Activated T-helper 2 cell treated with anti-CD3 and anti-CD28 coated beads, Interferon-gamma antibody, Interleukin-2, Interleukin-4, amounts not matched to agents 10 μg/mL and 5 μg/mL and 100 μg/mL, durations not matched to agents 14 hours and 24 hours and 36 hours (primary cell): Measurements from ENCODE around the gene PSEN1. TPM values are rescaled to one million over a fixed set of nuclear protein-coding genes. Genes with fewer than 3 reads are reported as not detected.
"Not testable (repeated sequence)": the region's sequence is repeated elsewhere in the genome, so short reads cannot be mapped to it uniquely, and the experiment has no call there.

Source experiments
- DNase-seq: peaks from one replicate; pipeline ENCODE4 v3.0.0; 2021; ENCODE audit warnings: low spot score
- H3K27ac Mint-ChIP-seq: one replicate; pipeline ENCODE4 v1.8.0; 2021; ENCODE audit warnings: mixed read lengths
- H3K27me3 Mint-ChIP-seq: one replicate; pipeline ENCODE4 v1.8.0; 2021; ENCODE audit warnings: low read depth, mixed read lengths
- H3K36me3 Mint-ChIP-seq: one replicate; pipeline ENCODE4 v1.8.0; 2021; ENCODE audit warnings: low read depth, mixed read lengths
- H3K4me1 Mint-ChIP-seq: one replicate; pipeline ENCODE4 v1.8.0; 2021; ENCODE audit warnings: low read depth, mixed read lengths
- H3K4me3 Mint-ChIP-seq: one replicate; pipeline ENCODE4 v1.8.0; 2021; ENCODE audit warnings: low read depth, mild to moderate bottlenecking, moderate library complexity, mixed read lengths
- H3K9me3 Mint-ChIP-seq: one replicate; pipeline ENCODE4 v1.8.0; 2021; ENCODE audit warnings: mixed read lengths
- intact Hi-C: fragments of 100-400 bp; cut with micrococcal nuclease; formaldehyde crosslinking; loops from one replicate; pipeline ENCODE4 v1.15.1; 2023
- total RNA-seq: library from RNA; stranded (reverse); gene quantifications from 2 replicates; pipeline ENCODE4 v1.2.3, GENCODE V29; 2022

Gene PSEN1
- total RNA-seq, 1 donor from 2014 or later: 36.5 TPM

DNA sequence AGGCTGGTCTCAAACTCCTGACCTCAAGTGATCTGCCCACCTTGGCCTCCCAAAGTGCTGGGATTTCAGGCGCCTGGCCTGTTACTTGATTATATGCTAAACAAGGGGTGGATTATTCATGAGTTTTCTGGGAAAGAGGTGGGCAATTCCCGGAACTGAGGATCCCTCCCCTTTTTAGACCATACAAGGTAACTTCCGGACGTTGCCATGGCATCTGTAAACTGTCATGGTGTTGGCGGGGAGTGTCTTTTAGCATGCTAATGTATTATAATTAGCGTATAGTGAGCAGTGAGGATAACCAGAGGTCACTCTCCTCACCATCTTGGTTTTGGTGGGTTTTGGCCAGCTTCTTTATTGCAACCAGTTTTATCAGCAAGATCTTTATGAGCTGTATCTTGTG lies 33.5 kb downstream of the PSEN1 start:
- H3K36me3 Mint-ChIP-seq: peaks cover 49% of the 10 kb centered on the region
- H3K4me1 Mint-ChIP-seq, H3K9me3 Mint-ChIP-seq, H3K4me3 Mint-ChIP-seq, DNase-seq, H3K27me3 Mint-ChIP-seq, H3K27ac Mint-ChIP-seq, intact Hi-C loops: not testable (repeated sequence)

DNA sequence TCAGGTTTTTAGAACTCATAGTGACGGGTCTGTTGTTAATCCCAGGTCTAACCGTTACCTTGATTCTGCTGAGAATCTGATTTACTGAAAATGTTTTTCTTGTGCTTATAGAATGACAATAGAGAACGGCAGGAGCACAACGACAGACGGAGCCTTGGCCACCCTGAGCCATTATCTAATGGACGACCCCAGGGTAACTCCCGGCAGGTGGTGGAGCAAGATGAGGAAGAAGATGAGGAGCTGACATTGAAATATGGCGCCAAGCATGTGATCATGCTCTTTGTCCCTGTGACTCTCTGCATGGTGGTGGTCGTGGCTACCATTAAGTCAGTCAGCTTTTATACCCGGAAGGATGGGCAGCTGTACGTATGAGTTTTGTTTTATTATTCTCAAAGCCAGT lies 34.4 kb downstream of the PSEN1 start:
- Mint-ChIP-seq H3K4me1 (peaks cover 3% of the 10 kb centered on the region), H3K4me3 (no peak overlapping the region), H3K36me3 (peaks cover 50% of the 10 kb centered on the region), H3K27me3 (no peaks in the 10 kb centered on the region), H3K9me3 (no peaks in the 10 kb centered on the region), H3K27ac (no peak overlapping the region)
- no peak for DNase-seq
- intact Hi-C loops: no loop called here

DNA sequence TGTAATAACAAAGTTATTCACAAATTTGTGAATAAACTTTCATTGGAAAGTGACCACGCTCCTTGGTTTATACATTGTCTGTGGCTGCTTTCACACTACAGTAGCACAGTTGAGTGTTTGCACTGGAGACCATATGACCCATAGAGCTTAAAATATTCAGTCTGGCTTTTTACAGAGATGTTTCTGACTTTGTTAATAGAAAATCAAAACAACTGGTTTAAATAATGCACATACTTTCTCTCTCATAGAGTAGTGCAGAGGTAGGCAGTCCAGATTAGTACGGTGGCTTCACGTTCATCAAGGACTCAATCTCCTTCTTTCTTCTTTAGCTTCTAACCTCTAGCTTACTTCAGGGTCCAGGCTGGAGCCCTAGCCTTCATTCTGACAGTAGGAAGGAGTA lies 36.2 kb downstream of the PSEN1 start:
- Mint-ChIP-seq H3K9me3 (no peaks in the 10 kb centered on the region), H3K36me3 (peaks cover 65% of the 10 kb centered on the region), H3K4me1 (peaks cover 3% of the 10 kb centered on the region), H3K4me3 (no peak overlapping the region), H3K27ac (no peak overlapping the region), H3K27me3 (no peaks in the 10 kb centered on the region)
- no peak for DNase-seq
- intact Hi-C loops: no loop called here

DNA sequence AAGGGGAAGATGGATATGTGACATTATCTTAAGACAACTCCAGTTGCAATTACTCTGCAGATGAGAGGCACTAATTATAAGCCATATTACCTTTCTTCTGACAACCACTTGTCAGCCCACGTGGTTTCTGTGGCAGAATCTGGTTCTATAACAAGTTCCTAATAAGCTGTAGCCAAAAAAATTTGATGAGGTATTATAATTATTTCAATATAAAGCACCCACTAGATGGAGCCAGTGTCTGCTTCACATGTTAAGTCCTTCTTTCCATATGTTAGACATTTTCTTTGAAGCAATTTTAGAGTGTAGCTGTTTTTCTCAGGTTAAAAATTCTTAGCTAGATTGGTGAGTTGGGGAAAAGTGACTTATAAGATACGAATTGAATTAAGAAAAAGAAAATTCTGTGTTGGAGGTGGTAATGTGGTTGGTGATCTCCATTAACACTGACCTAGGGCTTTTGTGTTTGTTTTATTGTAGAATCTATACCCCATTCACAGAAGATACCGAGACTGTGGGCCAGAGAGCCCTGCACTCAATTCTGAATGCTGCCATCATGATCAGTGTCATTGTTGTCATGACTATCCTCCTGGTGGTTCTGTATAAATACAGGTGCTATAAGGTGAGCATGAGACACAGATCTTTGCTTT lies 36.9 kb downstream of the PSEN1 start:
- Mint-ChIP-seq H3K36me3 (peaks cover 67% of the 10 kb centered on the region), H3K4me3 (no peak overlapping the region), H3K4me1 (peaks cover 3% of the 10 kb centered on the region), H3K27ac (no peak overlapping the region), H3K27me3 (no peaks in the 10 kb centered on the region), H3K9me3 (no peaks in the 10 kb centered on the region)
- intact Hi-C loops: loop anchor here (1.0 kb wide), 1 partner anchor 299 kb away; no protein-coding TSS in a partner anchor
- DNase-seq: no peak

DNA sequence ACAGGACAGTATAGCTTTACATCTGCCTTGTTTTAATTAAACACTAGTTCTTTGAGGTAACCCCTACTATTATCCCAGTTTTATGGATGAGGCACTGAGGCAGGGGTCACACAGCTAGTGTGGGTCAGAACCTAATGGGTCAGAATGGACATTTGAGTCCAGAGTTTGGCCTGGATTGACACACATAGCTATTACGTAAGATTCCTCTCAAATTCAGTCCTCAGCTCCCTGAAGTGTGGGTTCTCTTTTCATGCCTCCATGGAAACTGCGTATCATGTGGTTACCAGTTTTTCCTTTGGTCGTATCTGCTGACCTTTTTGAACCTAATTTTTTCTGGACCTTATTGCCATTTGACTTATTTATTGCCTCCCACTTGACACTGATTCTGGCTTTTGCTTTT lies 40.4 kb downstream of the PSEN1 start:
- H3K4me3 Mint-ChIP-seq: no peak overlapping the region
- H3K27me3 Mint-ChIP-seq: no peaks in the 10 kb centered on the region
- intact Hi-C loops: no loop called here
- no peak for DNase-seq
- H3K4me1 Mint-ChIP-seq: peaks cover 5% of the 10 kb centered on the region
- no peaks in the 10 kb centered on the region for H3K9me3 Mint-ChIP-seq
- no peak overlapping the region for H3K27ac Mint-ChIP-seq
- peaks cover 50% of the 10 kb centered on the region for H3K36me3 Mint-ChIP-seq

DNA sequence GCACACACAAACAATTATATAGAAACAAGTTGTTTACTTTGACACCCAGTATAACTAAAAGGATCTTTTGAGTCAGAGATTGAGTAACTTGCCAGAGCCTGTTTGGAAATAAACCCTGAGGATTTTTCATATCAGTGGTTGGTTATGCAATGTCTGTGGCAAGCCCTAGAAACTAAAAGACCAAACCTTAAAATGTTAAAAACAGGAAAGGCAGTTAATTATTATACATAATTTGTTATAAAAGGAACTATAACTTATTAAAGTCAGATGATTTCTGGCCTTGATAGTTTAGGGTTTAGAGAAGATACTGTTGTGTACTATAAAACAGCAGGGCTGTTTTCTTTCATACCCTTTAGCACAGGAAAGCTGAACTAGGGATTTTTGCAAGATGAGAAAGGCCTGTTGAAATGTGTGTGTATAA lies 44.1 kb downstream of the PSEN1 start:
- H3K27ac Mint-ChIP-seq: no peak overlapping the region
- intact Hi-C loops: no loop called here
- no peaks in the 10 kb centered on the region for H3K9me3 Mint-ChIP-seq
- no peaks in the 10 kb centered on the region for H3K27me3 Mint-ChIP-seq
- peaks cover 27% of the 10 kb centered on the region for H3K36me3 Mint-ChIP-seq
- no peak overlapping the region for H3K4me3 Mint-ChIP-seq
- DNase-seq: no peak
- peaks cover 3% of the 10 kb centered on the region for H3K4me1 Mint-ChIP-seq

DNA sequence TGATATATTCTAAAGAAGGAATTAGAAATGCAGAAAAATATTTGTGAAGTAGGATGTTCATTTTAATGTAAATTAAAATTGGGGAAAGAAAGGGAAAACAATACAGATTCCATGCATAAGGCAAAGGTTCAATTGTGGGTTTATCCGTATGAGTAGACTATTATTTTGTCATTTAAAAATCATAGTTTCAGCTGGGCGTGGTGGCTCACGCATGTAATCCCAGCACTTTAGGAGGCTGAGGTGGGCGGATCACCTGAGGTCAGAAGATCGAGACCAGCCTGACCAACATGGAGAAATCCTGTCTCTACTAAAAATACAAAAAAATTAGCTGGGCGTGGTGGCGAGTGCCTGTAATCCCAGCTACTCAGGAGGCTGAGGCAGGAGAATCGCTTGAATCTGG lies 44.7 kb downstream of the PSEN1 start:
- not testable (repeated sequence) for H3K9me3 Mint-ChIP-seq, H3K4me1 Mint-ChIP-seq

DNA sequence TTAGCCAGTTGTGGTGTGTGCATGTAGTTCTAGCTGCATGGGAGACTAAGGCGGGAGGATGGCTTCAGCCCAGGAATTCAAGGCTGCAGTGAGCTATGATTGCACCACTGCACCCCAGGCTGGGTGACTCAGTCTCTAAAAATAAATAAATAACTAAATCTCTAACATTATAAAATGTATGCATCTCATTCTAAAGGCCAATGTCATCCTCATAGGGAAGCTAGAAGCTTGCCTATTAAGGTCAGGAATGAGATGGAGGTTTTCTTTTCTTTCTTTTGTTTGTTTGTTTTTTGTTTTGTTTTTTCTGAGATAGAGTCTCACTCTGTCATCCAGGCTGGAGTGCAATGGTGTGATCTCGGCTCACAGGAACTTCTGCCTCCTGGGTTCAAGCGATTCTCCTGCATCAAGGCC lies 52.2 kb downstream of the PSEN1 start:
- Mint-ChIP-seq H3K9me3 (no peaks in the 10 kb centered on the region), H3K27ac (no peak overlapping the region), H3K36me3 (peaks cover 37% of the 10 kb centered on the region), H3K4me3 (no peak overlapping the region), H3K4me1 (no peaks in the 10 kb centered on the region), H3K27me3 (no peaks in the 10 kb centered on the region)
- intact Hi-C loops: no loop called here
- DNase-seq: no peak

More for the DNA sequence above, 44.7 kb downstream of the PSEN1 start:
- H3K4me3 Mint-ChIP-seq, H3K27ac Mint-ChIP-seq, intact Hi-C loops, H3K27me3 Mint-ChIP-seq, DNase-seq: not testable (repeated sequence)
- peaks cover 22% of the 10 kb centered on the region for H3K36me3 Mint-ChIP-seq

DNA sequence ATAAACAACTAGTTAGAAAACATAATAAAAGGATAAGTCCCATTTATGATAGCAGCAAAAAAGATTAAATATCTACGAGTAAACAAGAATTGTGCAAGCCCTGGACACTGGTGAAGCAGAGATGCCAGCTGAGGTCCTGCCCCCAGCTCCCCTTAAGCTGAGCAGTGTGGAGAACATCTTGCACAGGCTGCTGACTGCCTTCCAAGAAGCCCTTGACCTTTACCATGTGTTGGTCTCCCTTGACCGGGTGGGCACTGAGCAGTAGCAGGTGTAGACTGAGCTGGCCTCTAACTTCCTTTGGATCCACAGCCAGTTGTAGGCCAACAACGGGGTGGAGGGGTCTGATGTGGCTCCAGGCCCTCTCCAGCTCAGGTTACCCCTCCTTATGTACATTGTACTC lies 53.3 kb downstream of the PSEN1 start:
- H3K36me3 Mint-ChIP-seq: peaks cover 49% of the 10 kb centered on the region
- H3K4me1 Mint-ChIP-seq: no peaks in the 10 kb centered on the region
- intact Hi-C loops: no loop called here
- DNase-seq: no peak
- H3K27ac Mint-ChIP-seq: no peak overlapping the region
- no peaks in the 10 kb centered on the region for H3K27me3 Mint-ChIP-seq
- no peak overlapping the region for H3K4me3 Mint-ChIP-seq
- no peaks in the 10 kb centered on the region for H3K9me3 Mint-ChIP-seq

DNA sequence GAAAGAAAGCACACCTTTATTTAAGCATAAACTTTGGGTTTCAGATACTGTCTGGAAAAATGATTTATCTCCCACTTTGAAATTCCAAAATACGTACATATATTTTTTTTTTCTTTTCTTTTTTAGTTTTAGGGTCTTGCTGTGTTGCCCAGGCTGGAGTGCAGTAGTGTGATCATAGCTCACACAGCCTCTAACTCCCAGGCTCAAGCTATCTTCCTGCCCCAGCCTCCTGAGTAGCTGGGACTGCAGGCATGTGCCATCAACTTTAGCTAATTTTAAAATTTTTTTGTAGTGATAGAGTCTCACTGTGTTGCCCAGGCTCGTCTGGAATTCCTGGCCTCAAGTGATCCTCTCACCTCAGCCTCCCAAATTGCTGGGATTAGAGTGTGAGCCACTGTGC lies 55.1 kb downstream of the PSEN1 start:
- Mint-ChIP-seq H3K4me3 (no peak overlapping the region), H3K36me3 (peaks cover 62% of the 10 kb centered on the region), H3K27ac (no peak overlapping the region), H3K9me3 (no peaks in the 10 kb centered on the region), H3K27me3 (no peaks in the 10 kb centered on the region), H3K4me1 (no peaks in the 10 kb centered on the region)
- no peak for DNase-seq
- intact Hi-C loops: no loop called here

DNA sequence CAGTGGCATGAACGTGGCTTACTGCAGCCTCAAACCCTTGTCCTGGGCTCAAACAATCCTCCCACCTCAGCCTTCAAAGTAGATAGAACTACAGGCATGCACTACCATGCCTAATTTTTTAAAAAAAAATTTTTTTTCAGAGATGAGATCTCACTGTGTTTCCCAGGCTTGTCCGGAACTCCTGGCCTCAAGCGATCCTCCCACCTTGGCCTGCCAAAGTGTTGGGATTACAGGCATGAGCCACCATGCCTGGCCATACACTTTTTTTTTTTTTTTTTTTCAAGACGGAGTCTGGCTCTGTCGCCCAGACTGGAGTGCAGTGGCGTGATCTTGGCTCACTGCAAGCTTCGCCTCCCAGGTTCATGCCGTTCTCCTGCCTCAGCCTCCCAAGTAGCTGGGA lies 58.0 kb downstream of the PSEN1 start:
- H3K4me1 Mint-ChIP-seq, intact Hi-C loops: not testable (repeated sequence)

DNA sequence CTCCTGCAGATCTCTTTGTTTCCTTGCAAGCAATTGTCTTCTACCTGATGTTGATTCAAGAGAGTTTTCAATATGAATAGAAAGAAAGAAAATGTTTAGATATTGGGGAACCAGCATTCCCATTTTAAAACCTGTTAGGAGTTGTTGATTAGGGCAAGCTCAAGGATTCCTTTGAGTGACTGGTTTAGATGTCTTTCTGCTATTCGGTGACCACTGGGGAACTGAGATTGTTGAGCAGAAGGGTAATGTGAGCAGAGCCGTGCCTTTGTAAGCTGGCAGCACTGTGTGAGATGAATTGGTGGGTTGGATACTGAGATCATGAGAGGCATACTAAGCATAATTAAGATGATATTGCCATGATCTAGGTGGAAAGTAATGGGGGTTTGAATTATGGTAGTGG lies 61.9 kb downstream of the PSEN1 start:
- Mint-ChIP-seq H3K36me3 (peaks cover 68% of the 10 kb centered on the region), H3K4me3 (no peak overlapping the region), H3K4me1 (no peaks in the 10 kb centered on the region), H3K9me3 (no peaks in the 10 kb centered on the region), H3K27me3 (no peaks in the 10 kb centered on the region), H3K27ac (no peak overlapping the region)
- intact Hi-C loops: no loop called here
- no peak for DNase-seq

More for the DNA sequence above, 58.0 kb downstream of the PSEN1 start:
- H3K27ac Mint-ChIP-seq, H3K4me3 Mint-ChIP-seq, H3K9me3 Mint-ChIP-seq, H3K27me3 Mint-ChIP-seq, DNase-seq: not testable (repeated sequence)
- H3K36me3 Mint-ChIP-seq: peaks cover 66% of the 10 kb centered on the region

DNA sequence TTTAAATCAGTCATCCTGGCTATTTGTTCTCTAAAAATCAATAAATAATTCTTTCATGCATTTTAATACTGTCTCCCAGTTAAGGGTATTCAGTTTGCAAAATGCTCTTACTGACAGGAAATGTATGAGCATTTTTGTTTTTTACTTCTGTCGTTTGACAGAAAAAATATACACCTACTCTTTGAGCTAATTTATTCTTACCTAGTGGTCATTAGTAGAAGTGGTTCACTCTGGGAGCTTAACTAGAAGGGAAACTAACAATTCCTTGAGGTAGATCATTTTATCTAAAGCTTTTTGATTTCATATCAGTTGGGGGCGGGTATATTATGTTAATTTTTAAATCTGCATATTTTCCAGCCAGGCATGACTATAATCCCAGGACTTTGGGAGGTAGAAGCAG lies 67.2 kb downstream of the PSEN1 start:
- peaks cover 75% of the 10 kb centered on the region for H3K36me3 Mint-ChIP-seq
- intact Hi-C loops: no loop called here
- peaks cover 9% of the 10 kb centered on the region for H3K9me3 Mint-ChIP-seq
- H3K27ac Mint-ChIP-seq: no peak overlapping the region
- H3K27me3 Mint-ChIP-seq: no peaks in the 10 kb centered on the region
- peaks cover 1% of the 10 kb centered on the region for H3K4me1 Mint-ChIP-seq
- H3K4me3 Mint-ChIP-seq: no peak overlapping the region
- DNase-seq: no peak

DNA sequence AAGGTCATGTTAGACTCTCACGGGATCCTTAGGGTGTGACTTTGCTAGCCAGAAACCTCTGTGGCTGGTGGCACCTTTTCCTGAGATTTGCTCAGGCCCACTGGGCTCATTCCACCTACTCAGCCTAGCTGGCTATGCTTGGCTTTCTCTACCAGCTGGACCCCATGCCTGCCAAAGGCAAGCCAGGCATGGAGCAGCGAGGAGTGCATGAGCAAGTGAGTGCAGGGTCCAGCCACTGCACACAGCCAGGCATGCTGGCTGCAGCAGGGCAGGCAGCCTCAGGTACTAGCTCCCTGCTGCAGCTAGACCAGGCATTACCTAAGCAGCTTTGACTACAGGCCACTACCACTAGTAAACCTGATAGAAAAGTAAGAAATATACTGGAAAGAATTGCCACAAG lies 71.3 kb downstream of the PSEN1 start:
- no peak overlapping the region for H3K4me3 Mint-ChIP-seq
- peaks cover 9% of the 10 kb centered on the region for H3K9me3 Mint-ChIP-seq
- no peaks in the 10 kb centered on the region for H3K27me3 Mint-ChIP-seq
- no peak for DNase-seq
- peaks cover 74% of the 10 kb centered on the region for H3K36me3 Mint-ChIP-seq
- intact Hi-C loops: no loop called here
- no peak overlapping the region for H3K27ac Mint-ChIP-seq
- H3K4me1 Mint-ChIP-seq: peaks cover 1% of the 10 kb centered on the region
